Non-pigmented ciliary epithelial cell (primary cell): ENCODE data around the gene COP1.

Experiments
- DNase-seq: peaks from one replicate; pipeline ENCODE4 v3.0.0-alpha.2; 2010; ENCODE audit warnings: low read depth

COP1 gene

GRCh38 chr1:176199707-176200106 is 7.4 kb downstream of the COP1 start:
- no peak for DNase-seq

- DNase-seq, result no peak
Observed at GRCh38 chr1:176198413-176198812, 8.7 kb downstream of the COP1 start.

- DNase-seq, result no peak
Observed at GRCh38 chr1:176196728-176197127, 10.4 kb downstream of the COP1 start.

- DNase-seq, result no peak
Observed at GRCh38 chr1:176195547-176195946, 11.5 kb downstream of the COP1 start.

GRCh38 chr1:176193663-176194062 is 13.4 kb downstream of the COP1 start:
- DNase-seq, result no peak

- DNase-seq, result no peak
Observed at GRCh38 chr1:176193023-176193422, 14.1 kb downstream of the COP1 start.

GRCh38 chr1:176188604-176189003 is 18.5 kb downstream of the COP1 start:
- no peak for DNase-seq

- no peak for DNase-seq
Observed at GRCh38 chr1:176187001-176187400, 20.1 kb downstream of the COP1 start.

GRCh38 chr1:176183618-176184017 is 23.5 kb downstream of the COP1 start:
- no peak for DNase-seq

GRCh38 chr1:176178316-176178715 is 28.8 kb downstream of the COP1 start:
- no peak for DNase-seq

- no peak for DNase-seq
Observed at GRCh38 chr1:176177764-176178163, 29.3 kb downstream of the COP1 start.

GRCh38 chr1:176174108-176174507 is 33.0 kb downstream of the COP1 start:
- no peak for DNase-seq

GRCh38 chr1:176172215-176172614 is 34.9 kb downstream of the COP1 start:
- no peak for DNase-seq

- DNase-seq, result no peak
Observed at GRCh38 chr1:176167210-176167609, 39.9 kb downstream of the COP1 start.

GRCh38 chr1:176165573-176165972 is 41.5 kb downstream of the COP1 start:
- DNase-seq, result no peak

- no peak for DNase-seq
Observed at GRCh38 chr1:176164014-176164678, 42.9 kb downstream of the COP1 start.

GRCh38 chr1:176159993-176160392 is 47.1 kb downstream of the COP1 start:
- no peak for DNase-seq

- DNase-seq, result no peak
Observed at GRCh38 chr1:176157995-176158394, 49.1 kb downstream of the COP1 start.

- no peak for DNase-seq
Observed at GRCh38 chr1:176149939-176150807, 56.9 kb downstream of the COP1 start.

GRCh38 chr1:176144526-176144925 is 62.6 kb downstream of the COP1 start:
- no peak for DNase-seq

- DNase-seq, result no peak
Observed at GRCh38 chr1:176142973-176143372, 64.1 kb downstream of the COP1 start.

- DNase-seq, result no peak
Observed at GRCh38 chr1:176141449-176141848, 65.6 kb downstream of the COP1 start.

GRCh38 chr1:176136891-176137290 is 70.2 kb downstream of the COP1 start:
- no peak for DNase-seq

GRCh38 chr1:176134666-176135065 is 72.4 kb downstream of the COP1 start:
- DNase-seq, result no peak
